ENCODE measurements around the gene FLG. TPM values are rescaled to one million over a fixed set of nuclear protein-coding genes. Genes with fewer than 3 reads are reported as not detected.

Gene FLG
- total and polyA plus RNA-seq, 4 donors, result under 0.01 to 0.06 (median under 0.01) TPM; not detected in 1

GRCh38 chr1:152347116-152347728, 22.2 kb upstream of the FLG start:
- TF ChIP-seq RAD21 (IDR thresholded peaks at IDR 0.05) (peak; percentile 70 to 79), RXRA (IDR thresholded peaks at IDR 0.05) (no peak), CTCF (IDR thresholded peaks at IDR 0.05; ENCODE audit: low read depth, low read length, missing input control) (peak; percentile 79)
- Histone ChIP-seq H3K27ac (ENCODE audit: low read depth in 1 of 2, low read length in 2 of 2) (no peak overlapping the region), H3K36me3 (ENCODE audit: control insufficient read depth in 4 of 4, insufficient read depth in 3 of 4, low read depth in 1 of 4, low read length in 3 of 4) (no peaks in the 10 kb centered on the region), H3K9me3 (ENCODE audit: control insufficient read depth in 4 of 4, low read length in 3 of 4) (peaks cover 0 to 1% (median 0%) of the 10 kb centered on the region in 4 donors), H3K4me3 (ENCODE audit: low read depth in 1 of 3, low read length in 3 of 3) (no peak overlapping the region), H3K9ac (ENCODE audit: low read depth in 1 of 2, low read length in 2 of 2) (no peak overlapping the region), H3K4me1 (ENCODE audit: control insufficient read depth in 4 of 4, insufficient read depth in 4 of 4, low read length in 3 of 4) (no peaks in the 10 kb centered on the region), H3K27me3 (ENCODE audit: control insufficient read depth in 4 of 4, insufficient read depth in 4 of 4, low read length in 3 of 4) (no peaks in the 10 kb centered on the region)
- WGBS, result 11% methylated on average over 8 of the region's 8 CpGs
- DNase-seq (ENCODE audit: low spot score), result no peak

GRCh38 chr1:152344438-152344837, 19.4 kb upstream of the FLG start:
- H3K27me3 ChIP-seq (ENCODE audit: control insufficient read depth in 4 of 4, insufficient read depth in 4 of 4, low read length in 3 of 4), result no peaks in the 10 kb centered on the region
- no peak overlapping the region for H3K27ac ChIP-seq (ENCODE audit: low read depth in 1 of 2, low read length in 2 of 2)
- H3K36me3 ChIP-seq (ENCODE audit: control insufficient read depth in 4 of 4, insufficient read depth in 3 of 4, low read depth in 1 of 4, low read length in 3 of 4), result no peaks in the 10 kb centered on the region
- no peak overlapping the region for H3K4me3 ChIP-seq (ENCODE audit: low read depth in 1 of 3, low read length in 3 of 3)
- TF ChIP-seq EGR1 (IDR thresholded peaks at IDR 0.05; ENCODE audit: low read depth in 2 of 2) (no peak), HNF4G (IDR thresholded peaks at IDR 0.05) (no peak)
- DNase-seq (ENCODE audit: low spot score), result no peak
- H3K9me3 ChIP-seq (ENCODE audit: control insufficient read depth in 4 of 4, low read length in 3 of 4), result no peaks in the 10 kb centered on the region
- no peak overlapping the region for H3K9ac ChIP-seq (ENCODE audit: low read depth in 1 of 2, low read length in 2 of 2)
- no peaks in the 10 kb centered on the region for H3K4me1 ChIP-seq (ENCODE audit: control insufficient read depth in 4 of 4, insufficient read depth in 4 of 4, low read length in 3 of 4)

DNA sequence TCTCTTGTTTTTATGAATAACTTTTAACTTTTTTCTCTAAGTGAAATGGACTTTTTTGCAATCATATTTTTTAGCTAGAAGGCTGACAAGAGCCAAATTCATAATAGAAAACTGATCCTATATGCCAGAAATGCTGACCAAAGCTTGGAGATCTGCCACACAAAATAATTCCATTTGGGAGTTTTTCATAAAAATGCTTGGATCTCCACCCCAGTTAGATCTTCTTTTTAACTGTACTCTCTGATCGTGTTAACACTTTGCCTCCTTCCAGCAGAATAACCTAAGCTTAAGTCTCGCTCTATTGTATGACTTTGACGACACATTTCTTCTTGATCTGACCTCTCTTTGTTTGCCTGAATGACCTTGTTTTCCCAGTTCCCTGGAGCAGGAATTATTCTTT, 18.0 kb upstream of the FLG start:
- Histone ChIP-seq H3K36me3 (ENCODE audit: control insufficient read depth in 4 of 4, insufficient read depth in 3 of 4, low read depth in 1 of 4, low read length in 3 of 4) (no peaks in the 10 kb centered on the region), H3K27ac (ENCODE audit: low read depth in 1 of 2, low read length in 2 of 2) (no peak overlapping the region), H3K9ac (ENCODE audit: low read depth in 1 of 2, low read length in 2 of 2) (no peak overlapping the region), H3K9me3 (ENCODE audit: control insufficient read depth in 4 of 4, low read length in 3 of 4) (no peaks in the 10 kb centered on the region), H3K4me3 (ENCODE audit: low read depth in 1 of 3, low read length in 3 of 3) (no peak overlapping the region), H3K4me1 (ENCODE audit: control insufficient read depth in 4 of 4, insufficient read depth in 4 of 4, low read length in 3 of 4) (no peaks in the 10 kb centered on the region), H3K27me3 (ENCODE audit: control insufficient read depth in 4 of 4, insufficient read depth in 4 of 4, low read length in 3 of 4) (no peaks in the 10 kb centered on the region)
- TF ChIP-seq YY1 (IDR thresholded peaks at IDR 0.05) (no peak), HNF4G (IDR thresholded peaks at IDR 0.05) (no peak), NR2F2 (IDR thresholded peaks at IDR 0.05) (no peak)
- DNase-seq (ENCODE audit: low spot score), result no peak
- 80% methylated on average over 3 of the region's 3 CpGs for WGBS

GRCh38 chr1:152335399-152335798, 10.4 kb upstream of the FLG start:
- no peaks in the 10 kb centered on the region for H3K27me3 ChIP-seq (ENCODE audit: control insufficient read depth in 4 of 4, insufficient read depth in 4 of 4, low read length in 3 of 4)
- 72% methylated on average over 7 of the region's 7 CpGs for WGBS
- H3K4me3 ChIP-seq (ENCODE audit: low read depth in 1 of 3, low read length in 3 of 3), result no peak overlapping the region
- no peak for TF ChIP-seq FOXA1 (IDR thresholded peaks at IDR 0.05)
- TF ChIP-seq RXRA (IDR thresholded peaks at IDR 0.05), result no peak
- TF ChIP-seq NR2F2 (IDR thresholded peaks at IDR 0.05), result no peak
- TF ChIP-seq HNF4G (IDR thresholded peaks at IDR 0.05), result no peak
- no peak for TF ChIP-seq YY1 (IDR thresholded peaks at IDR 0.05)
- TF ChIP-seq, protein P1, sequence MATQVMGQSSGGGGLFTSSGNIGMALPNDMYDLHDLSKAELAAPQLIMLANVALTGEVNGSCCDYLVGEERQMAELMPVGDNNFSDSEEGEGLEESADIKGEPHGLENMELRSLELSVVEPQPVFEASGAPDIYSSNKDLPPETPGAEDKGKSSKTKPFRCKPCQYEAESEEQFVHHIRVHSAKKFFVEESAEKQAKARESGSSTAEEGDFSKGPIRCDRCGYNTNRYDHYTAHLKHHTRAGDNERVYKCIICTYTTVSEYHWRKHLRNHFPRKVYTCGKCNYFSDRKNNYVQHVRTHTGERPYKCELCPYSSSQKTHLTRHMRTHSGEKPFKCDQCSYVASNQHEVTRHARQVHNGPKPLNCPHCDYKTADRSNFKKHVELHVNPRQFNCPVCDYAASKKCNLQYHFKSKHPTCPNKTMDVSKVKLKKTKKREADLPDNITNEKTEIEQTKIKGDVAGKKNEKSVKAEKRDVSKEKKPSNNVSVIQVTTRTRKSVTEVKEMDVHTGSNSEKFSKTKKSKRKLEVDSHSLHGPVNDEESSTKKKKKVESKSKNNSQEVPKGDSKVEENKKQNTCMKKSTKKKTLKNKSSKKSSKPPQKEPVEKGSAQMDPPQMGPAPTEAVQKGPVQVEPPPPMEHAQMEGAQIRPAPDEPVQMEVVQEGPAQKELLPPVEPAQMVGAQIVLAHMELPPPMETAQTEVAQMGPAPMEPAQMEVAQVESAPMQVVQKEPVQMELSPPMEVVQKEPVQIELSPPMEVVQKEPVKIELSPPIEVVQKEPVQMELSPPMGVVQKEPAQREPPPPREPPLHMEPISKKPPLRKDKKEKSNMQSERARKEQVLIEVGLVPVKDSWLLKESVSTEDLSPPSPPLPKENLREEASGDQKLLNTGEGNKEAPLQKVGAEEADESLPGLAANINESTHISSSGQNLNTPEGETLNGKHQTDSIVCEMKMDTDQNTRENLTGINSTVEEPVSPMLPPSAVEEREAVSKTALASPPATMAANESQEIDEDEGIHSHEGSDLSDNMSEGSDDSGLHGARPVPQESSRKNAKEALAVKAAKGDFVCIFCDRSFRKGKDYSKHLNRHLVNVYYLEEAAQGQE (IDR thresholded peaks at IDR 0.05), result no peak
- TF ChIP-seq, protein P2, sequence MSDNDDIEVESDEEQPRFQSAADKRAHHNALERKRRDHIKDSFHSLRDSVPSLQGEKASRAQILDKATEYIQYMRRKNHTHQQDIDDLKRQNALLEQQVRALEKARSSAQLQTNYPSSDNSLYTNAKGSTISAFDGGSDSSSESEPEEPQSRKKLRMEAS (IDR thresholded peaks at IDR 0.05), result no peak
- no peak for TF ChIP-seq ZBTB33 (IDR thresholded peaks at IDR 0.05)
- no peak for DNase-seq (ENCODE audit: low spot score)
- no peak overlapping the region for H3K27ac ChIP-seq (ENCODE audit: low read depth in 1 of 2, low read length in 2 of 2)
- no peaks in the 10 kb centered on the region for H3K9me3 ChIP-seq (ENCODE audit: control insufficient read depth in 4 of 4, low read length in 3 of 4)
- no peaks in the 10 kb centered on the region for H3K36me3 ChIP-seq (ENCODE audit: control insufficient read depth in 4 of 4, insufficient read depth in 3 of 4, low read depth in 1 of 4, low read length in 3 of 4)
- H3K4me1 ChIP-seq (ENCODE audit: control insufficient read depth in 4 of 4, insufficient read depth in 4 of 4, low read length in 3 of 4), result no peaks in the 10 kb centered on the region
- no peak overlapping the region for H3K9ac ChIP-seq (ENCODE audit: low read depth in 1 of 2, low read length in 2 of 2)

Data from liver (tissue), 9 donors.